GM21423 (cell line): ENCODE measurements around the gene UNKL.
"Not testable (repeated sequence)": the region's sequence is repeated elsewhere in the genome, so short reads cannot be mapped to it uniquely, and the experiment has no call there.

Source experiments
- ATAC-seq: cut with Tn5 transposase; IDR thresholded peaks from one replicate; pipeline ENCODE4 v1.9.1; 2021; ENCODE audit warnings: mild to moderate bottlenecking, moderate library complexity; ENCODE audit not compliant: unreplicated experiment

The UNKL gene

DNA sequence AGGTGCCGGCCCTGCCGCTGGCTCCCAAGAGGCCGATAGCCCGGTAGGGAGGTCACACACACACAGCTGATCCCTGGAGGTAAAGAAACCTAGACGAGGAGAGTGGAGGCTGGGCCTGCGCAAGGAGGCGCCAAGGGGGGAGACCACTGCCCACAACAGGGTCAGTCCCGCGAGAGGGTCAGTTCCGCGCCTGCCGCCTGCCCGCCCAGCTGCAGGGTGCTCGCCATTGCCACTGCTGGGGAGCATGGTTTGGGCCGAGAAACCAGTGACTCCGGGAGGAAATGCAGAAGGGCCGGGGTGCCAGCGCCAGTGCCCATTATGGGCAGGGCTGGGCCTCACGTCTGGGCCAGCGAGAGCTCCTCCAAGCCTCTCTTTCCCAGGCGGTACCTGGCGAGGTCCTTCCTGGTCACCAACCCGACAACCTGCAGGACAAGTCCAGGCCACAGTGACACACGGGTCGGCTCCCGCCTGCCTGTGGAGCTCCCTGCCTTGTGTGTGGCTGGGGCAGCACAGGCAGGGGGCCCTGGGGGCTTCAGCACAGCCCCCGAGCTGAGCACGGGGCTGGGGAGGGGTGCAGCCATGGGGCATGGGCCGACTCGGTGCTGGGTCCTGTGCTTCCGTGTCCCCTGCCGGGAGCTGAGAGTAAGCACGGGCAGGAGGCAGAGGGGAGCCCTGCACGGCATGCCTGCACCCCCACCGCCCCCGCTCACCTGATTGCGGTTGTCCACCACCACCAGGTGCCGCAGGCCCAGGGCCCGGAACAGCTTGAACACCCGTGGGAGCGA lies 32.0 kb upstream of the UNKL start:
- ATAC-seq, result no peak

DNA sequence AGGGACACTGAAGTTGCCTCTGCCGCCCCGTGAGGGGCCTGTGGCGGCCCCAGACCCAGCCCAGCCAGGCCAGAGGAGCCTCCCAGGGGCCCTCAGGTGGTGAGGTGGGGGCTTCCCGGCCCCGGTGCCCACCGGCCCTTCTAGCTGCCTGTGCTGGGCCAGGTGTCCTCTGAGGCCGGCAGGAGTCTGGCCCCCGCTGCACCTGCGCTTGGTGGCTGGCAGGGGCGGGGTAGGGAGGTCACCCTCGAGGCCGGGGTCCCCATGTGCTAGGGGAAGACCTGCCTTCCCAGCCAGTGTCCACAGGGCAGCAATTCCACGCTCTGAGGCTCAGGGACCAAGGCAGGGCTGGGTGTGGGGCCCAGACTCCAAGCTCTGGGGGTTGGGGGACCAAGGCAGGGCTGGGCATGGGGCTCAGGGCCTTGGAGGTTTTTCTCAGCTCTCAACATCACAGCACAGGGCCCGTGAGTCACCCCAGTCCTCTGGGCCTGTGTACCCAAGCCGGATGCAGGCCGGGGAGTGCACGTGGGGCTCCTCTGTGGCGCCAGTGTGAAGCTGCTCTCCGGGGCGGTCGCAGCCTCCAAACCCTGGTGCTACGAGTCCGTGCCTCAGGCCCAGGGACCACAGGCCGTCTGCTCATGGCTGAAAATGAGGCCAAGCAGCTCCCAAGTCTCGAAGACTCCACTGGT lies 31.2 kb upstream of the UNKL start:
- no peak for ATAC-seq

DNA sequence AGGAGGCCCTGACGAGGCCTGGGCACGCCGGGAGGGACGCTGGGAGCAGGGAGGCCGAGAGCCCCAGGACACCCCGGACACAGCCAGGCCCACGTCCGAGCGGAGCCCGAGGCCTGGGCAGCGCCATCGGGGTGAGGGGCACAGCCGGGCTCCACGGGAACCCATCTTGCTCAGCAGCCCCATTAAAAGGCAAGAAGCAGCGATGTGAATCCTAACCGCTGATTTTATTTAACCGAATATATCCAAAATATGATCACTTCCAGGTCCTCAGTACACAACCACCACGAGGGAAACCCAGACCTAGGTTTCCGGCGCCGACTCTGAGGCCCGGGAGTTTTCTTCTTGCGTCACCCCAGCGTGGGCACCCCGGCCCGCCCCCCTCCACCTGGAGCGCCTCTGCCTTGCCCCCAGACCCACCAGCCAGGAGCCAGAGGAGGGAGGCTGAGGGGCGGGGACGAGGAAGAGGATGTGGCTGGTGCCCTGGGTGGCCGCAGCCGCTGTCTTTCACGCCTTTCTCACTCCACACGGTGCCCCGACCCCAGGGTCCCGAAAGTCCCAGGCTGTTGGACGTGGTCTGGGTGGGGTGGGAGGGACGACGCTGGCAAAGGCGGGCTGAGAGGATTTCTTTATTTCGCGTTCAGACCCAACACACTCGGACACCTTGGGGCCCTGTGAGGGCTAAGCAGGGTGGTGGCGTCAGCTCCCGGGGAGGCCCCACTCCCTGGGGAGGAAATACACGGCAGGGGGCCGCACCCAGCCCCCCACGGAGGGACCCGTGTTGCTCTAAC lies 30.4 kb upstream of the UNKL start:
- ATAC-seq, result no peak

DNA sequence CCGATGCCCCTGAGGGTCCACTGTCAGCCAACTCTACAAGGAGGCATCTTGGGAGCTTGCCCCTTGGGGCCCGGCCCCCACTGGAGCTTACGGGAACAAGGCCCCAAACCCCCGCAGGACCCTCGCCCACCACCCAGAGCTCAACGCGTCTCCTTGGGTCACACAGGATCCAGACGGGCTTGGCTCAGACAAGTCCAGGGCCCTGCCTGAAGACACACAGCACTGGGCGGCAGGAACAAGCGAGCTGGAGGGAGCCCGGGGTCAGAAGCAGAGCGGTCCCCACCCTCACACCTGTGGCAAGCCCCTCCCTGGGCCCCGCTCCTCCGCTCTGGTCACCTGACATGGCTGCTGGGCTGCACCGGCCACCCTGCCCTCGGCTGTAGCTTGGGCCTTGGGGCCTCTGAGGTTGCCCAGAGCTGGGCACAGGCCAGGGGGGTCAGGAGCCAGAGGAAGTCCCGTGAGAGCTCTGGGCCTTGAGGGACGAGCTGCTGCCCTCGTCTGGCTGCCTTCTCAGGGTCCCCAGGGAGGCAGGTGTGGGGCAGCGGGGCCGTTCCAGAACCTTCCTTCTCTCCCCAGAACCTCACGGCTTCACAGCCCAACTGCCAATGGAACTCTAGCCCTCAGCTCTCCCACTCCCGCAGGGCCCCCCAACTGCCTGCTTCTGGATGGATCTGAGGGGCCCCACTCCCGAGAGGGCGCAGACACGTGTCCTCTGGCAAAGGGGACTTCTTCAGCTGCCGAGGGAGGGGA lies 29.7 kb upstream of the UNKL start, which contains the start of gene CCDC154:
Gene CCDC154, minus strand, starts transcription at position 577 of the 750 bp plus-strand sequence. Its CDS starts 234 bp downstream, at position 343.
- ATAC-seq, result no peak

DNA sequence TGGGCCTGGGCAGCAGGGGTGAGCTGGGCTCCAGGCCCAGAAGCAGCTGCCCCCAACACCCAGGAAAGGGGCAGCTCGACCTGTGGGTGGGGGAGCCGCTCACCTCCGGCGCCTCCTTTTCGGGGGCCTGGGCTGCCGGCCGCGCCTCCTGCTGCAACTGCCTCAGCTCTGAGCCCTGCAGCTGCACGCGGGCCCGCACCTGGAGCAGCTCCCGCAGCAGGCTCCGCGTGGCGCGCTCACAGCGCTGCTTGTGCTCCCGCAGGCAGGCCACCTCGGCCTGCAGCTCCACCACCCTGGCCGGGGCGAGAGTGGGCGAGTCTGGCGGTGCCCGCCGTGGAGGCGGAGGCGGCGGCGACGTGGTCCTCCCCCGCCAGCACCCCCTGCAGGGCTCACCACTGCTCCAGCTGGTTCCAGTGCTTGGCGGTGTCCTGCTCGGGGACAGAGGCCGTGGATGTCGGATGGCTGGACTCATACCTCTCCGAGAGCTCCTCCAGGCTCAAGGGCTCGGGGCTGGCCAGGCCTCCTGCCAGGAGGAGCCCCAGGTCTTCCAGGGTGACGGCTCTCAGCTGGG lies 29.0 kb upstream of the UNKL start:
- ATAC-seq, result no peak

DNA sequence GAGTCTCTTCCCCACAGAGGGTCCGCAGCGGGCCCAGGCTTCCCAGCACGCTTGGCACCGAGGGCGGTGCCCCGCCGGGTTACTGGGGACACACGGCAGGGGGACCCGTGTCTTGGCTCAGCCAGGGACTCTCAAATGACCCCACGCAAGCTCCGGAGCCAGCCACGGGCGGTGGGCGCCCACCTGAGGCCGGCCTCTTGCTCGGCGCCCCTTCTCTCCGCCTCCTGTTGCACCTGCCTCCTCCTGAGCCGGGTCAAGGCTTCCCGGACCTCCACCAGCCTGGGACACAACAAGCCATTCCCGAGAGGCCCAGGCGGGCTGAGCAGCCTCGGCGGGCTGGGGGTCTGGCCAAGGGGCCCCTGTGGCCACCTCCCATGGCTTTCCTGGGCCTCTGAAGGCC lies 28.2 kb upstream of the UNKL start:
- ATAC-seq, result no peak

DNA sequence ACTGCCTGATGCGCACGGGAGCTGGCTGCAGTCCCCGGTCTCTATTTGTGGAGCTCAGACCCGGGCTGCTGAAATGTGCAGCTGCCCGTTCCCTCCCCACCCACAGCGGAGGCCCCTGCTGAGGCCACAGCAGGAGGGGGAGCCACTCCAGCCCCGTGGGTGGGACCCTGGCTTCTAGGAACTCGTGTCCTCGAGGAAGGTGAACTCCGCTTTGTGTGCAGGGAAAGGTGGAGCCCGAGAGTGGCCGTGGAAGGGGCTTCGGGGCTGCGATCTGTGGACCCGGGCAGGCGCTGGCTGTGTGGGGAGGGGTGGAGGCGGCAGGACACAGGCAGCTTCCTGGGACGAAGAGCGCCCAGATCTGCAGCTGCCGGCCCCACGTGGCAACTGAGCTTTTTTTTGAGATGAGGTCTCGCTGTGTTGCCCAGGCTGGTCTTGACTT lies 26.9 kb upstream of the UNKL start:
- ATAC-seq, result no peak

DNA sequence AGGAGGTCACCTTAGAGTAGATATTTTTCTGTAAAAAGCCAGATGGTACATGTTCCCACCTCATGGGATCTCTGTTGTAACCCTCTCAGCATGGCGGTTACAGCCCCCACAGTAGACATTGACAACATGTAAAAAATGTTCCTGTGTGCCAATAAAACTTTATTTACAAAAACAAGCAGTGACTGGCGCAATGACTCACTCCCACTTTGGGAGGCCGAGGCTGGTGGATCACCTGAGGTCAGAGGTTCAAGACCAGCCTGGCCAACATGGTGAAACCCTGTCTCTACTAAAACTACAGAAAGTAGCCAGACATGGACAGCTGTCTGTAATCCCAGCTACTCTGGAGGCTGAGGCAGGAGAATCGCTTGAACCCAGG lies 25.2 kb upstream of the UNKL start:
- ATAC-seq, result not testable (repeated sequence)

DNA sequence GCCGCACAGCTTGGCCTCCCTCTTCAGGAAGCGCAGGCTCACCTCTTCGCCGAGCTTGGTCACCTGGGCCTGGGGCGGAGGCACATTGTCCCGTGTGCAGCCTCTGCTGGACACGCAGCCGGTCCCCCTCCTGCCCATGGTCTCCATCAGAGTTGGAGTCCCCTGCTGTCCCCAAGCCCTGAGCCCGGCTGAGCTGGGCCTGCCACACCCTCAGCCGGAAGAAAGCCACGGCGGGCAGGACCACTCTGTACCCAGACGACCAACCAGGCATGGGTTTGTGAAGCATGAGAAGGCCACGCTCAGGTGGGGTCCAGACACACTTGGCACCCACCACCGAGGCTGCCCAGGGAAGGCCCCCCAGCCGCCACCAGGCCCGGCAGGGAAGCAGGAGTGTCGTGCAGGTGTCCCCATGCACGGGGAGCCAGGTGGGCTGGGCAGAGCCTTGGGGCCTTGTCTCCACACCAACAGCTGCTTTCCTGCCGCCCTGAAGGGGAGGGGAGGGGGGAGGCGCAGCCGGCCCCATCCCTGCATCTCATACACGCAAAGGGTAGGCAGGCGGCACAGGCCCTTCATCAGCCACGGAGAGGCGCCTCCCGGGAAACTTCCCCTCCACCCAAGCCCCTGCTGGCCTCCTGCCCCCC lies 24.7 kb upstream of the UNKL start:
- ATAC-seq, result no peak

DNA sequence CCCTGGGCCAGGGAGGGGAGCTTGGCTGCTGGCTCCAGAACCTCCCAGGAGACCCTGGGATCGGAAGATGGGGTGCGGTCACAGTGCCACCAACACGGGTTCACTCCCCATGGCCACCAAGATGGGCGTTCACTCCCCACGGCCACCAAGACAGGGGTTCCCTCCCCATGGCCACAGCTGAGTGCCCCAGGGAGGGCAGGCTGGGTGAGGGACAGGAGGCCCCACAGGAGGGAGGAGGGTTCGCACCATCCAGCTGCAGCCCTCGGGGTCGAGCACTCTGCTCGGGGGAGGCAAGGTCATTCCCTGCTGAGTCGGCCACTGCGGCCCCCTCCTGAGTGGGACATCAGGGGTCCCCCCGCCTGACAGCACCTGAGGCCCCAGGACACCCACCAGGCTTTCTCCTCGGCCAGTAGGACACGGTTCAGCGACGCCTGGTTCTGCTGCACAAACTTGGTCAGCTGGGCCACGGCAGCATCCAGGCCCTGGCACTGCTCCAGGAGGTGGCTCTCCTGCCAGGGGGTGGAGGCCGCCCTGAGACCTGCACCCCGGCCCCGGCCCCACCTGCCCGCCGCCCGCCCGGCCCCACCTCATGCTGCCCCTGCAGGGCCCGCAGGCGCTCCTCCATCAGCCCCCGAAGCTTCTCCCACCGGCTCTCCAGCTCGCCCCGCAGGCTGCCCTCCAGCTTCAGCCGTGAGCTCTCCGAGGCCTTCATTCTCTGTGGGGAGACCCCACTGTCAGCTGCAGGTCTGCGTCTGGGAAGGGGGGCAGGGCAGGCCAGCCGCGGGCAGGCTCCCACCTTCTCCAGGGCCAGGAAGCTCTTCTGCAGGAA lies 23.9 kb upstream of the UNKL start:
- no peak for ATAC-seq

DNA sequence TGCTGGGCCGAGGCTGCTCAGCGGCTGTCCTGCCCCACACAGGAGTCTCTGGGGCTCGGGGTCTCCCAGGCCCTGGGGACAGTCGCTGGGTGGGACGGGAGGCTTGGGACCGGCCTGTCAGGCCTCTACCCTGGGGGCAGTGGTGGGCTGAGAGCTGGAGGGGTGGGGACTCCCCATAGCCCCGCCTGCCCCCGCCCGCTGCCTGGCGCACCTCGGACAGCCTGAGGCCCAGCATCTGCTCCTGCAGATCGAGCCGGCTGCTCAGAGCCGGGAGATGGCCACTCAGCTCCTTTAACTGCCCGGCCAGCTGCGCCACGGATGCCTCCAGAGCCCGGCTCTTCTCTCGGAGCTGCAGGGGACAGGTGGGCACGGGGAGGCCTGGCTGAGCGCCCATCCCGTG lies 23.1 kb upstream of the UNKL start:
- ATAC-seq, result no peak

DNA sequence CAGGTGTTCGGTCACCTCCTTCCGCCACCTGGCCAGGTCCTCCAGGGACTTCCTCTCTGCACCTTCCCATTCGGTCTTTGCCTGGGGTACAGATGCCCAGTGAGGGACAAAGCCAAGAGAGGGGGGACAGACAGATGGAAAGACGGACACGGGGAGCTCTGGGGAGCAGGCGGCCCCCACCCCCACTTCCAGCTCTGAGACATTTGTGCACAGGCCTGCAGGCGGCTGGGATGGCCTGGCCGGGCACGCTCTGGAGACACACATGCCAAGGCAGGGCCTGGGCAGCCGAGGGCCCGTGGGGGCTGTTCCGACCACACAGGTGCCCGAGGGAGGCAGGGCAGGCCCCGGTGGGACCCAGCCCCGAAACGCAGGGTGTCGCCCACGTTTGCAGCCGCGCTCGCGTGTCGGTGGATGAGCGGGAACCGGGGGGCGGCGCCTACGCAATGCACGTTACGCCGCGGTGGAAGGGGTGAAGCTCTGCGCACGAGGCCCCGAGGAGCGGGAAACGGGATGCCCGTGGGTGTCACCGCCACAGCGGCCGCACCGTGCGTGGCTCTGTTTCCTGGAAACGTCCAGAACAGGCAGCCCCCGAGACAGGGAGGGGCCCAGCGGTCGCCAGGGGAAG lies 22.3 kb upstream of the UNKL start:
- ATAC-seq, result no peak

DNA sequence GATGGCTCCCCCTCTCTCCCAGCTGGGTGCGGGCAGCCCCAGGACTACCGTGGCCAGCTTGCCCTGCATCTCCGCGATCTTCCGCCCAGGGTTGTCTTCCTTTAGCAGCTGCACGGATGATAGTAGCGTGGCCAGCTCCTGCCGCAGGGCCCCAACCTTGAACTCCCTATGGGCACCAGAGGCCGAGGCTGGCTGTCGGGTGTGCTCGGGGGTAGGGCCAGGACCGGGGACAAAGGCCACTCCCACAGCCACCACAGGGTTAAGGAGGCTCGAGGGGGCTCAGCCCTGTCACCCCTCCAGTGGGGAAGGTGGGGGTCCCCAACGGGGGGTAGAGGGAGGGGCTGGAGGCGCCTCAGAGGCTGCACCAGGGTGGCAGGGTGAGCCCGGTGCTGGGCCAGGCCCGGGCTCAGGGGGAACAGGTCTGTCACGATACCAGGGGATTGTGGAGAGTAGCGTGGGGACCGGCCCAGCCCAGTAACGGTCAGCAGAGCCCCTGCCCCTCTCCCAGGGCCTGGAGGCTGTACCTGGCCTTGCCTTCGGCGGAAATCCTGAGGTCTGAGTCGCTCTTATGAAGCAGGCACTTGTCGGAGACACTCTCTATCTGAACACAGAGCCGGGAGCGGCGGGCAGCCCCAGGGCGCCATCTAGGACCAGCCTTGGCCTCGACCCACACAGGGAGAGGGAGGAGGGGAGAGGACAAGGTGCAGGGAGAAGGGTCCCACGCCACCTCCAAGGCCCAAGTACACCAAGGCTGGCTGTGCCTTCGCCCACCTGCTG lies 21.6 kb upstream of the UNKL start:
- no peak for ATAC-seq

DNA sequence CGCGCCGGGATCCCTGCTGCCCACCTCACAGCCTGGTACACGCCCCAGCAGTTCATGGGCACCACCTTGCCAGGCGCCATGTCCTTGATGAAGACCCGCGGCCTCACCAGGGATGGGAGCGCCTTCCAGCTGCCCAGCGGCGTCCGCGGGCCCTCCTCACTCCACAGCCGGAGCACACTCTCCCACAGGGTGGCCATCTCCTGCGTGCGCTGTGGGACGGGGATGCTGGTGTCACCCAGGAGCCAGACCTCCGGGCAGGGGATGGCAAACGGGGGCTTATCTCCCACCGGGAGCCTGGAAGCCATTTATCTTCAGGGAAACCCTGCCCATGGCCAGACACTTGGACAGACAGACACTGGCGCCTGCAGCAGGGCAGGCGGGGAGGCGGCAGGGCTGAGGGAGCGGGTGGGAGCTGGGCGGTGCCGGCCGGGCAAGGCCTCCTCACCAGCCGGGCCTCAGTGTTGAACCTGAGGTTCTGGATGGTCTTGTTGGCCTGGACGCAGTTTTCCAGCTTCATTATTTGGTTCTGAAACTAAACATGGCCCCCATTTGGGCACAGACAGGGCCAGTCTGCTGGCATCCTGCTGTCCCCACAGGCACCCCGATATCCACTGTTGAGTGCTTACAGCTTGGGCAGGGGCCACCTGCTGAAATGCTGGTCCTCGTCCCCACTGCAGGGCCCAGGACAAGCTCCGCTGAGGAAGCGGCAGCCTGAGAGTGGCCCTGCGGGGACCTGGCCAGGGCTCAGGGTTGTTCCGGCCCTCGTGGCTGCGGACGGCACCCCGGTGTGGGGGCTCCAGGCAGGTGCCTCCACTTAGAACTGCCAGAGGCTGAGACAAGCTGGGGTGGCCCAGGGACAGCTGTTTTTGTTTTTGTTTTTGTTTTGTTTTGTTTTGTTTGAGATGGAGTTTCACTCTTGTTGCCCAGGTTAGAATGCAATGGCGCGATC lies 20.4 kb upstream of the UNKL start:
- no peak for ATAC-seq

DNA sequence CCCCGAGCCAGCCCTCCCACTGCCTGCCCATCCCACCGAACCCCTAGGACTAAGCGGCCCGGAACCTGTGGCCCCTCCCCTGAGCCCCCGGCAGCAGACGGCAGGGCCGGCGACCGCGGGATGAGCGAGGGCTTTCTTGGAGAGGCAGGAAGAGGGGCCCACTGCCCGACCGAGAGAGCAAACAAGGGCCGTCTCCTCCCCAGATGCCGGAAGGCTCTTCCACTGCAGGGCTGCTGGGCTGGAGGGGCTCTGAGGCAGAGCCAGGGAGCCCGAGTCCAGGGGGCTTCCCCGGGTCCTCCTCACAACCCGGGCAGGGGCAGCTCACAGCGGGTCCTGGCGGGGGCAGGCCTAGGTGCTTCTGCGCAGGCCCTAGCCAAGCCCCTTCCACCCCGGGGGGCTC lies 19.3 kb upstream of the UNKL start:
- no peak for ATAC-seq

DNA sequence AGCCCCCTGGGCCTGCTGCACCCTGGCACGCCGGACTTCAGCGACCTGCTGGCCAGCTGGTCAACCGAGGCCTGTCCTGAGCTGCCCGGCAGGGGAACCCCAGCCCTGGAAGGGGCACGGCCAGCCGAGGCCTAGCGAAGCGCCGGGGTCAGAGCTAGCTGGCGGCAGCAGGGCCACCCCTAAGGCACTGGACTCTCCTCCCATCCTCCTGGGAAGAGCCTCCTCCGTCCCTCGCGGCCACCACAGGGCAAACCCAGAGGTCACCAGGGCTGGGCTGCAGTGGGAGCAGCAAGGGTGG lies 18.7 kb upstream of the UNKL start:
- ATAC-seq, result no peak
